ENCODE data around the gene ARHGEF19. TPM values are rescaled to one million over a fixed set of nuclear protein-coding genes. Genes with fewer than 3 reads are reported as not detected.
A peak's percentile ranks its signal among the peaks of the same experiment; 100 is the strongest.

Gene ARHGEF19
- total and polyA plus RNA-seq, 8 donors = 3.5 to 20.1 (median 9.5) TPM

- Histone ChIP-seq H3K4me1 (peaks cover 22 to 67% (median 47%) of the 10 kb centered on the region in 4 donors), H3K4me3 (peak overlapping the region; percentile 49 to 64 (median 58)), H3K27ac (peak overlapping the region; percentile 85 to 98 (median 96)), H3K36me3 (peaks cover 0 to 21% (median 5%) of the 10 kb centered on the region in 4 donors), H3K27me3 (no peaks in the 10 kb centered on the region), H3K9me3 (no peaks in the 10 kb centered on the region)
- intact Hi-C loops (cut with DNase I; ENCODE audit: low total_unique reads) = no loop called here
- 61 to 66% (median 63%) methylated on average over 33 to 51 of the region's 51 CpGs for WGBS, 5 donors
- TF ChIP-seq CTCF (IDR thresholded peaks at IDR 0.05) (no peak), EP300 (IDR thresholded peaks at IDR 0.05) (no peak), POLR2A (IDR thresholded peaks at IDR 0.05) (no peak), POLR2AphosphoS5 (IDR thresholded peaks at IDR 0.05) (no peak)
- no peak for DNase-seq
Measured at GRCh38 chr1:16207318-16208269, 4.9 kb downstream of the ARHGEF19 start.

- Histone ChIP-seq H3K4me1 (peaks cover 22 to 58% (median 47%) of the 10 kb centered on the region in 4 donors), H3K9me3 (no peaks in the 10 kb centered on the region), H3K36me3 (peaks cover 0 to 30% (median 12%) of the 10 kb centered on the region in 4 donors), H3K27me3 (no peaks in the 10 kb centered on the region), H3K27ac (peak overlapping the region; percentile 85 to 98 (median 96)), H3K4me3 (peak overlapping the region; percentile 49 to 64 (median 58))
- DNase-seq = peak; percentile 98 to 99
- intact Hi-C loops (cut with DNase I; ENCODE audit: low total_unique reads) = no loop called here
- WGBS, 5 donors = 0 to 1% (median 0%) methylated on average over 42 to 87 of the region's 87 CpGs
- TF ChIP-seq EP300 (IDR thresholded peaks at IDR 0.05) (no peak), POLR2AphosphoS5 (IDR thresholded peaks at IDR 0.05) (peak; percentile 55 to 93 (median 75)), CTCF (IDR thresholded peaks at IDR 0.05) (no peak), POLR2A (IDR thresholded peaks at IDR 0.05) (peak in 2 of 4 donors; percentile 20 to 56)
Measured at GRCh38 chr1:16206547-16207317, 5.7 kb downstream of the ARHGEF19 start.

- intact Hi-C loops (cut with DNase I; ENCODE audit: low total_unique reads) = no loop called here
- no peaks in the 10 kb centered on the region for H3K9me3 ChIP-seq
- DNase-seq = no peak
- H3K27ac ChIP-seq = peak overlapping the region; percentile 62 to 98 (median 96)
- no peaks in the 10 kb centered on the region for H3K27me3 ChIP-seq
- H3K4me3 ChIP-seq = peak overlapping the region; percentile 49 to 64 (median 58)
- WGBS, 5 donors = 22 to 39% (median 38%) methylated on average over 30 to 38 of the region's 38 CpGs
- H3K4me1 ChIP-seq = peaks cover 22 to 51% (median 44%) of the 10 kb centered on the region in 4 donors
- no peak for TF ChIP-seq POLR2AphosphoS5 (IDR thresholded peaks at IDR 0.05)
- TF ChIP-seq EP300 (IDR thresholded peaks at IDR 0.05) = no peak
- TF ChIP-seq CTCF (IDR thresholded peaks at IDR 0.05) = no peak
- no peak for TF ChIP-seq POLR2A (IDR thresholded peaks at IDR 0.05)
- peaks cover 0 to 37% (median 16%) of the 10 kb centered on the region in 4 donors for H3K36me3 ChIP-seq
Measured at GRCh38 chr1:16205891-16206546, 6.4 kb downstream of the ARHGEF19 start.

GRCh38 chr1:16205334-16205671, 7.1 kb downstream of the ARHGEF19 start:
- TF ChIP-seq POLR2AphosphoS5 (IDR thresholded peaks at IDR 0.05) (no peak), EP300 (IDR thresholded peaks at IDR 0.05) (no peak), POLR2A (IDR thresholded peaks at IDR 0.05) (no peak)
- no peak overlapping the region for H3K4me3 ChIP-seq
- H3K9me3 ChIP-seq = no peaks in the 10 kb centered on the region
- peaks cover 0 to 43% (median 19%) of the 10 kb centered on the region in 4 donors for H3K36me3 ChIP-seq
- WGBS, 5 donors = 90 to 96% (median 94%) methylated on average over 10 to 11 of the region's 11 CpGs
- H3K4me1 ChIP-seq = peaks cover 22 to 46% (median 41%) of the 10 kb centered on the region in 4 donors
- H3K27ac ChIP-seq = peak overlapping the region in 3 of 5 donors; percentile 91 to 98 (median 96)
- no peaks in the 10 kb centered on the region for H3K27me3 ChIP-seq
- intact Hi-C loops (cut with DNase I; ENCODE audit: low total_unique reads) = no loop called here
- DNase-seq = no peak

Data from stomach (tissue), 9 donors.